IMR-90 (cell line): ENCODE measurements around the gene NFE2L2. TPM values are rescaled to one million over a fixed set of nuclear protein-coding genes. Genes with fewer than 3 reads are reported as not detected.

ENCODE experiments used
- ATAC-seq: fragments of 200-7000 bp; cut with Tn5 transposase; 2 replicates; pipeline ENCODE4 v1.9.1; 2020; ENCODE audit warnings: low read depth, mild to moderate bottlenecking, moderate library complexity
- BruUV-seq: library from RNA; stranded (reverse); fragments of 400-500 nt; replicated peaks from 2 replicates; lab custom pipeline; 2021; lab: Mats Ljungman, UMichigan
- CTCF ChIA-PET: fragments of 300-600 bp; formaldehyde crosslinking; extraction: SDS; loops from one replicate; lab custom pipeline; 2021; ENCODE audit warnings: antibody characterized with exemption; lab: Yijun Ruan, JAX
- POLR2A ChIA-PET: fragments of 300-600 bp; sonication (Branson Sonifier 250); formaldehyde crosslinking; loops from one replicate; lab custom pipeline; 2022; ENCODE audit warnings: antibody characterized with exemption; ENCODE audit not compliant: unreplicated experiment; lab: Charles Lee
- DNase-seq: peaks from one replicate; pipeline ENCODE4 v3.0.0; 2013
- H2AFZ ChIP-seq: replicated peaks from 2 replicates; pipeline ENCODE3; 2013; ENCODE audit warnings: low read length, mild to moderate bottlenecking; ENCODE audit not compliant: poor library complexity
- H2AK5ac ChIP-seq: 2 replicates; pipeline ENCODE4 v1.6.1; 2013; ENCODE audit warnings: low read depth, low read length, inconsistent platforms
- H2AK9ac ChIP-seq: replicated peaks from 2 replicates; pipeline ENCODE3; 2013; ENCODE audit warnings: mild to moderate bottlenecking, low read depth, low read length, moderate library complexity; ENCODE audit not compliant: poor library complexity
- H2BK120ac ChIP-seq: 2 replicates; pipeline ENCODE4 v1.6.1; 2013; ENCODE audit warnings: low read depth, low read length, inconsistent platforms
- H2BK15ac ChIP-seq: 3 replicates; pipeline ENCODE4 v1.6.1; 2013; ENCODE audit warnings: low read depth, low read length, inconsistent platforms
- H2BK20ac ChIP-seq: 2 replicates; pipeline ENCODE4 v1.6.1; 2013; ENCODE audit warnings: low read depth, mild to moderate bottlenecking, inconsistent platforms, low read length, moderate library complexity
- H2BK5ac ChIP-seq: 2 replicates; pipeline ENCODE4 v1.6.1; 2013; ENCODE audit warnings: mild to moderate bottlenecking, low read depth, low read length, inconsistent platforms; ENCODE audit not compliant: poor library complexity, severe bottlenecking
- H3K14ac ChIP-seq: replicated peaks from 2 replicates; pipeline ENCODE4 v1.6.1; 2013; ENCODE audit warnings: low read depth, low read length, inconsistent platforms
- H3K18ac ChIP-seq: 2 replicates; pipeline ENCODE4 v1.6.1; 2013; ENCODE audit warnings: low read depth, low read length, control low read depth
- H3K23ac ChIP-seq: 2 replicates; pipeline ENCODE4 v1.6.1; 2013; ENCODE audit warnings: low read depth, low read length, inconsistent platforms
- H3K27ac ChIP-seq: 2 replicates; pipeline ENCODE4 v1.5.1; 2013; ENCODE audit warnings: mild to moderate bottlenecking, control low read depth, low read length; ENCODE audit not compliant: insufficient read depth
- H3K27me3 ChIP-seq: 2 replicates; pipeline ENCODE4 v1.6.1; 2013; ENCODE audit warnings: low read length; ENCODE audit not compliant: control insufficient read depth, insufficient read depth
- H3K36me3 ChIP-seq: 2 replicates; pipeline ENCODE4 v1.6.1; 2013; ENCODE audit warnings: low read length, mixed read lengths; ENCODE audit not compliant: control insufficient read depth, insufficient read depth
- H3K4ac ChIP-seq: 2 replicates; pipeline ENCODE4 v1.6.1; 2013; ENCODE audit warnings: low read depth, low read length, inconsistent platforms
- H3K4me1 ChIP-seq: 2 replicates; pipeline ENCODE4 v1.6.1; 2013; ENCODE audit warnings: low read length, mixed read lengths; ENCODE audit not compliant: control insufficient read depth, insufficient read depth
- H3K4me2 ChIP-seq: 2 replicates; pipeline ENCODE4 v1.6.1; 2013; ENCODE audit warnings: low read depth, mild to moderate bottlenecking, control low read depth, low read length, moderate library complexity
- H3K4me3 ChIP-seq: 2 replicates; pipeline ENCODE4 v1.5.1; 2013; ENCODE audit warnings: low read depth, mild to moderate bottlenecking, control low read depth, low read length, moderate library complexity; ENCODE audit not compliant: insufficient read depth
- H3K56ac ChIP-seq: 2 replicates; pipeline ENCODE4 v1.6.1; 2013; ENCODE audit warnings: low read length, inconsistent platforms; ENCODE audit not compliant: insufficient read depth; ENCODE audit errors: extremely low read depth
- H3K79me1 ChIP-seq, 2 experiments: 2 replicates each; pipeline ENCODE4 v1.6.1; 2013; ENCODE audit warnings: low read length in 2 of 2, inconsistent platforms in 1 of 2, low read depth in 1 of 2
- H3K9ac ChIP-seq: 2 replicates; pipeline ENCODE4 v1.6.1; 2013; ENCODE audit warnings: low read depth, low read length, control low read depth
- H3K9me1 ChIP-seq: 2 replicates; pipeline ENCODE4 v1.6.1; 2013; ENCODE audit warnings: low read length, inconsistent platforms; ENCODE audit not compliant: insufficient read depth
- H3K9me3 ChIP-seq: 2 replicates; pipeline ENCODE4 v1.6.1; 2013; ENCODE audit warnings: low read length; ENCODE audit not compliant: control insufficient read depth, insufficient read depth
- H4K20me1 ChIP-seq: 2 replicates; pipeline ENCODE4 v1.6.1; 2013; ENCODE audit warnings: low read length, inconsistent platforms; ENCODE audit not compliant: insufficient read depth
- H4K5ac ChIP-seq: 2 replicates; pipeline ENCODE4 v1.6.1; 2013; ENCODE audit warnings: mild to moderate bottlenecking, low read depth, low read length, control low read depth
- H4K8ac ChIP-seq, 2 experiments: 2 replicates each; pipeline ENCODE4 v1.6.1; 2013; ENCODE audit warnings: low read depth in 2 of 2, low read length in 2 of 2, control low read depth in 1 of 2, inconsistent platforms in 1 of 2
- H4K91ac ChIP-seq: 2 replicates; pipeline ENCODE4 v1.6.1; 2013; ENCODE audit warnings: low read depth, low read length, inconsistent platforms; ENCODE audit not compliant: insufficient read depth
- CHD1 ChIP-seq: IDR thresholded peaks from 2 replicates; pipeline ENCODE4 v1.6.1; 2012; ENCODE audit warnings: low read depth, low read length, improper control_type of control experiment
- MAFK ChIP-seq: IDR thresholded peaks from 2 replicates; pipeline ENCODE4 v1.6.1; 2012; ENCODE audit warnings: low read depth, low read length, improper control_type of control experiment
- POLR2A ChIP-seq: IDR thresholded peaks from 2 replicates; pipeline ENCODE4 v1.6.1; 2012; ENCODE audit warnings: mild to moderate bottlenecking, low read depth, low read length
- RCOR1 ChIP-seq: IDR thresholded peaks from 2 replicates; pipeline ENCODE4 v1.6.1; 2012; ENCODE audit warnings: mild to moderate bottlenecking, low read length, improper control_type of control experiment; ENCODE audit not compliant: insufficient replicate concordance
- SMC3 ChIP-seq: fragments of 150-350 bp; IDR thresholded peaks from 2 replicates; pipeline ENCODE4 v1.6.1; 2016; ENCODE audit warnings: low read depth, mild to moderate bottlenecking, antibody characterized with exemption, low read length, moderate library complexity
- WGBS, 2 experiments: methylation state at CpG; one replicate each; pipeline versions ENCODE4 v1.1.5 to v1.1.7; 2013; ENCODE audit warnings: missing lambda C conversion rate in 2 of 2; ENCODE audit not compliant: insufficient read length in 1 of 2; ENCODE audit errors: extremely low coverage in 2 of 2; 5-methylcytosine and 5-hydroxymethylcytosine counted together
- dilution Hi-C: fragments of 300-500 bp; cut with HindIII; formaldehyde crosslinking; loops from one replicate; pipeline ENCODE4 v1.14.3; 2018; ENCODE audit warnings: low sequenced_read_pairs; ENCODE audit not compliant: unreplicated experiment
- in situ Hi-C: fragments of 300-500 bp; cut with MboI; formaldehyde crosslinking; loops from 3 replicates; pipeline ENCODE4 v1.14.3; 2019; ENCODE audit warnings: low sequenced_read_pairs, inconsistent platforms, mixed read lengths
- intact Hi-C: fragments of 100-400 bp; cut with micrococcal nuclease; formaldehyde crosslinking; loops from 2 replicates; pipeline ENCODE4 v1.10.0; 2022
- polyA plus RNA-seq, 3 experiments: library from polyadenylated mRNA; depleted of rRNA; stranded (reverse); fragments of >200 nt; gene quantifications; 2 replicates each; pipeline ENCODE4 v1.2.3, GENCODE V29; 2012; ENCODE audit warnings: low replicate concordance in 1 of 3
- total RNA-seq: library from RNA; depleted of rRNA; stranded (reverse); fragments of >200 nt; gene quantifications from 2 replicates; pipeline ENCODE4 v1.2.3, GENCODE V29; 2012

The NFE2L2 gene
- total and polyA plus RNA-seq, 2 of the 4 experiments (the other 2 are of a cell fraction), result 72.7 to 83.5 TPM

GRCh38 chr2:177265824-177266817, 1.6 kb upstream of the NFE2L2 start:
- Histone ChIP-seq H3K9me3 (no peaks in the 10 kb centered on the region), H3K27ac (peak overlapping the region; percentile 86; the same call in 1 of the 2 replicates), H3K14ac (peak overlapping the region; percentile 69), H2BK20ac (peak overlapping the region; percentile 69), H2AFZ (peak overlapping the region; percentile 17), H4K8ac (peak overlapping the region in 1 of 2 experiments; percentile 74; a peak in 2 of 4 replicates), H3K23ac (peak overlapping the region; percentile 80; the same call in 1 of the 2 replicates), H3K79me1 (peaks cover 0 to 5% of the 10 kb centered on the region in 2 experiments; a peak in 1 of 4 replicates), H2BK120ac (peak overlapping the region; percentile 87), H3K9ac (peak overlapping the region; percentile 89), H3K18ac (peak overlapping the region; percentile 61), H2BK5ac (peak overlapping the region; percentile 96), H3K36me3 (no peaks in the 10 kb centered on the region), H3K56ac (peak overlapping the region; percentile 56; the same call in 1 of the 2 replicates), H3K4me1 (peaks cover 5% of the 10 kb centered on the region), H3K4me3 (no peak overlapping the region), H2BK15ac (peak overlapping the region; percentile 72; the same call in 1 of the 3 replicates), H4K5ac (peak overlapping the region; percentile 59), H2AK5ac (peak overlapping the region; percentile 48), H3K27me3 (no peaks in the 10 kb centered on the region), H2AK9ac (peak overlapping the region; percentile 71), H3K4ac (peak overlapping the region; percentile 91), H4K20me1 (peaks cover 18% of the 10 kb centered on the region), H4K91ac (peak overlapping the region; percentile 83), H3K4me2 (peak overlapping the region; percentile 59), H3K9me1 (peaks cover 3% of the 10 kb centered on the region; the same call in 1 of the 2 replicates)
- in situ Hi-C loops, result no loop called here
- no CpG with 5 or more reads among the region's 4 CpGs for whole genome bisulfite sequencing, 2 experiments
- ChIA-PET POLR2A (interaction anchor here (0.6 to 1.4 kb wide), 3 partner anchors 9 to 62 kb away, joined by 3 to 4 read pairs (median 3); no protein-coding TSS in a partner anchor), CTCF (interaction anchor here (0.6 to 1.4 kb wide), 4 partner anchors 16 to 283 kb away, joined by 3 to 5 read pairs (median 4); no protein-coding TSS in a partner anchor)
- ATAC-seq (no peak), DNase-seq (peak; percentile 46)
- dilution Hi-C loops, result no loop called here
- BruUV-seq, result no TSS peak
- intact Hi-C loops, result loop anchor here (1.0 to 10.0 kb wide), 2 partner anchors 9 to 339 kb away; no protein-coding TSS in a partner anchor
- TF ChIP-seq POLR2A (no peak), SMC3 (no peak), MAFK (peak; percentile 46; the same call in 1 of the 2 replicates), CHD1 (no peak), RCOR1 (no peak)
